OCI-LY3 (cell line): Measurements from ENCODE around the gene SUSD5.
"Not testable (repeated sequence)": the region's sequence is repeated elsewhere in the genome, so short reads cannot be mapped to it uniquely, and the experiment has no call there.

Experiments
- H2AFZ ChIP-seq: fragments of 200-600, 300-600 bp; shearing (Covaris generic); 2 replicates; pipeline ENCODE4 v1.6.0; 2014; ENCODE audit warnings: antibody characterized with exemption, low read depth, low read length
- H3K27ac ChIP-seq: fragments of 200-600, 300-600 bp; sonication (generic); 2 replicates; pipeline ENCODE4 v1.5.1; 2014; ENCODE audit warnings: mild to moderate bottlenecking, low read length, moderate library complexity, mixed read lengths
- H3K27me3 ChIP-seq: fragments of 200-600, 300-600 bp; sonication (generic); 2 replicates; pipeline ENCODE4 v1.6.1; 2014; ENCODE audit warnings: low read depth, low read length, mixed read lengths
- H3K36me3 ChIP-seq: fragments of 200-600, 300-600 bp; sonication (generic); replicated peaks from 2 replicates; pipeline ENCODE3; 2014; ENCODE audit warnings: low read depth, low read length, mixed read lengths
- H3K4me1 ChIP-seq: fragments of 300-600, 200-600 bp; sonication (generic); 2 replicates; pipeline ENCODE4 v1.6.1; 2014; ENCODE audit warnings: low read length, mixed read lengths
- H3K4me2 ChIP-seq: fragments of 200-600, 300-600 bp; sonication (generic); 2 replicates; pipeline ENCODE4 v1.6.1; 2014; ENCODE audit warnings: low read length, mixed read lengths
- H3K4me3 ChIP-seq: fragments of 300-600, 200-600 bp; sonication (generic); 2 replicates; pipeline ENCODE4 v1.5.1; 2014; ENCODE audit warnings: antibody characterized with exemption, mild to moderate bottlenecking, low read length, moderate library complexity
- H3K79me2 ChIP-seq: fragments of 300-600, 200-600 bp; shearing (Covaris generic); 2 replicates; pipeline ENCODE4 v1.6.1; 2014; ENCODE audit warnings: mild to moderate bottlenecking, low read length, mixed read lengths
- H3K9ac ChIP-seq: fragments of 300-600, 200-600 bp; shearing (Covaris generic); 2 replicates; pipeline ENCODE4 v1.6.0; 2014; ENCODE audit warnings: mild to moderate bottlenecking, low read length, moderate library complexity
- H3K9me3 ChIP-seq: fragments of 200-600, 300-600 bp; shearing (Covaris generic); 2 replicates; pipeline ENCODE4 v1.6.1; 2014; ENCODE audit warnings: low read length, mixed read lengths; ENCODE audit not compliant: insufficient read depth
- H4K20me1 ChIP-seq: fragments of 200-600, 300-600 bp; sonication (generic); 2 replicates; pipeline ENCODE4 v1.6.1; 2016; ENCODE audit warnings: low read length, mixed read lengths; ENCODE audit not compliant: insufficient read depth
- EZH2phosphoT487 ChIP-seq: fragments of 200-600 bp; shearing (Covaris generic); IDR thresholded peaks from 2 replicates; pipeline ENCODE4 v1.6.1; 2018; ENCODE audit warnings: antibody characterized with exemption, mixed run types, low read depth
- TF ChIP-seq, protein P1 (sequence below): fragments of 200-600, 300-600 bp; sonication (generic); IDR thresholded peaks from 2 replicates; pipeline ENCODE4 v1.5.1; 2014; ENCODE audit warnings: antibody characterized with exemption, low read length, low read depth

The SUSD5 gene

DNA sequence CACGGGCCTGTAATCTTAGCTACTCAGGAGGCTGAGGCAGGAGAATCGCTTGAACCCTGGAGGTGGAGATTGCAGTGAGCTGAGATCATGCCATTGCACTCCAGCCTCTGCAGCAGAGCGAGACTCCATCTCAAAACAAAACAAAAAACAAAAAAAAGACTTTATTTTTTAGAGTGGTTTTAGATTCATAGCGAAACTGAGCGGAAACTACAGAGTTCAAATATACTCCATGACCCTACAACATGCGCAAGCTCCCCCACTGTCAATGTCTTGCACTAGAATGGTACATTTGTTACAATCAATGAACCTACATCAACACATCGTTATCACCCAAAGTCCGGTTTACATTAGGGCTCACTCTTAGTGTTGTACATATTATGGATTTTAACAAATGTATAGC, 107.0 kb downstream of the SUSD5 start:
- no peak for TF ChIP-seq EZH2phosphoT487
- TF ChIP-seq, protein P1, sequence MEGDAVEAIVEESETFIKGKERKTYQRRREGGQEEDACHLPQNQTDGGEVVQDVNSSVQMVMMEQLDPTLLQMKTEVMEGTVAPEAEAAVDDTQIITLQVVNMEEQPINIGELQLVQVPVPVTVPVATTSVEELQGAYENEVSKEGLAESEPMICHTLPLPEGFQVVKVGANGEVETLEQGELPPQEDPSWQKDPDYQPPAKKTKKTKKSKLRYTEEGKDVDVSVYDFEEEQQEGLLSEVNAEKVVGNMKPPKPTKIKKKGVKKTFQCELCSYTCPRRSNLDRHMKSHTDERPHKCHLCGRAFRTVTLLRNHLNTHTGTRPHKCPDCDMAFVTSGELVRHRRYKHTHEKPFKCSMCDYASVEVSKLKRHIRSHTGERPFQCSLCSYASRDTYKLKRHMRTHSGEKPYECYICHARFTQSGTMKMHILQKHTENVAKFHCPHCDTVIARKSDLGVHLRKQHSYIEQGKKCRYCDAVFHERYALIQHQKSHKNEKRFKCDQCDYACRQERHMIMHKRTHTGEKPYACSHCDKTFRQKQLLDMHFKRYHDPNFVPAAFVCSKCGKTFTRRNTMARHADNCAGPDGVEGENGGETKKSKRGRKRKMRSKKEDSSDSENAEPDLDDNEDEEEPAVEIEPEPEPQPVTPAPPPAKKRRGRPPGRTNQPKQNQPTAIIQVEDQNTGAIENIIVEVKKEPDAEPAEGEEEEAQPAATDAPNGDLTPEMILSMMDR = no peak
- Histone ChIP-seq H3K4me1 (peaks cover 44% of the 10 kb centered on the region), H2AFZ (no peak overlapping the region), H3K4me3 (peak overlapping the region; percentile 12), H4K20me1 (no peaks in the 10 kb centered on the region), H3K9ac (no peak overlapping the region), H3K27me3 (no peaks in the 10 kb centered on the region), H3K27ac (peak overlapping the region; percentile 13; the same call in 1 of the 2 replicates), H3K79me2 (0 out of 2 replicates have a peak, but pooled peaks cover 3% of the 10 kb centered on the region), H3K36me3 (peaks cover 3% of the 10 kb centered on the region), H3K4me2 (peak overlapping the region; percentile 63), H3K9me3 (no peaks in the 10 kb centered on the region)

DNA sequence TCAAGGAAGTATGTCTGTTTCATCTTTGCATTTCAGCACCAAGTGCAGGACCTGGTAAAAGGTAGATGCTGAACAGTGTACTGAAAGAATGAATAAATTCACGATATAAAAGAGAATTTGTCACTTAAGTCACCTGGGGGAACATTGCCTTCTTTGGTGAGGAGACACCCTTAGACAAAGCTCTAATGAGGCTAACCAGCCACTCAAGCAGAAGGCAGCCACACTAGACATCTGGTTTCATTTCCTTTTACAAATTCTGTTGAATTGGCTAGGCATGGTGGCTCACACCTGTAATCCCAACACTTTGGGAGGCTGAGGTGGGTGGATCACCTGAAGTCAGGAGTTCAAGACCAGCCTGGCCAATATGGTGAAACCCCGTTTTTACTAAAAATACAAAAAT, 111.8 kb downstream of the SUSD5 start:
- H3K9me3 ChIP-seq, H3K4me2 ChIP-seq: not testable (repeated sequence)

DNA sequence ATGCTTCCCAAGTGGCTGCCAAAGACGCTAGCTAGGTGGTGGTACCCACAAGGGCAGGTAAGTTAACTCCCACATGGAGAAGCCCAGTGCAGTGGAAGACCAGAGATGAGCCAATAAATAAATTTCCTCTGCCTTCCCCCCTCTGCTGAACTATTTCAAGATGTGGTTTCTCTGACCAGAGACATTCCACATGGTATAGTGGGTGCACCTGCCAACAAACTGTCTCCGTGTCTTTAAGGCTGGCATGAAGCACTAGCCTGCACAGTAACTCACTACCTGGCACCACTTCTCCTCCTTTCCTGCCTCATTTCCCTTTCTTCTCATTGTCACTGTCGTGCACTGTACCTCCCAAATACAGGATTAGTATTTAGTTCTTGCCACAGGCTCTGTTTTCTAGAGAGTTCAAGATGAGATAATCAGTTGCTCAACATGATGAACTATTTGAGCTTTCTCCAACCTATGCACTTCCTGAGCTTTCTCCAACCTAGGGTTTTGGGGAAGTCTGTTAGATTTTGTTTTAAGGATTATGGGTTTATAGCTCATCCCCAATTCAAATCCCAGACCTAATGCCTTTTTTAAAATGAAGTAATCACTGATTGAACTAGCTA, 113.2 kb downstream of the SUSD5 start:
- Histone ChIP-seq H3K4me1 (peaks cover 9% of the 10 kb centered on the region; the same call in 1 of the 2 replicates), H3K79me2 (no peaks in the 10 kb centered on the region), H3K9me3 (no peaks in the 10 kb centered on the region), H3K4me2 (no peak overlapping the region), H4K20me1 (no peaks in the 10 kb centered on the region), H3K36me3 (no peaks in the 10 kb centered on the region), H3K9ac (no peak overlapping the region), H2AFZ (no peak overlapping the region), H3K4me3 (no peak overlapping the region), H3K27me3 (no peaks in the 10 kb centered on the region), H3K27ac (no peak overlapping the region)
- TF ChIP-seq EZH2phosphoT487 = no peak
- TF ChIP-seq, protein P1 = no peak

More for the DNA sequence above, 111.8 kb downstream of the SUSD5 start:
- not testable (repeated sequence) for H3K27ac ChIP-seq, H3K79me2 ChIP-seq, H4K20me1 ChIP-seq, H3K9ac ChIP-seq, H3K4me3 ChIP-seq, H2AFZ ChIP-seq, H3K27me3 ChIP-seq, H3K36me3 ChIP-seq
- peaks cover 21% of the 10 kb centered on the region for H3K4me1 ChIP-seq

DNA sequence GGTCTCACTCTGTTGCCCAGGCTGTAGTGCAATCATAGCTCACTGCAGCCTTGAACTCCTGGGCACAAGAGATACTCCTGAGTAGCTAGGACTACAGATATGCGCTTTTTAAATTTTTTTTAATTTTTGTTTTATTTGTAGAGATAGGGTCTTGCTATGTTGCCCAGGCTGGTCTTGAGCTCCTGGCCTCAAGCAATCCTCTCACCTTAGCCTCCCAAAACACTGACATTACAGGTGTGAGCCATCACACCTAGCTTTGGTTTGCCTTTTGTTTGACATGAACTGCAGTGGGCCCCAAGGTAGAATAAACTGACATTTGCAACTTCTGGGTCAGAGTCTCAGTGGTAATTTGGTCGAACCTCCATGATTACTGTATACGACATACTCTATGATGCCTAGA, 113.8 kb downstream of the SUSD5 start:
- Histone ChIP-seq H3K27ac (no peak overlapping the region), H3K9me3 (no peaks in the 10 kb centered on the region), H3K79me2 (no peaks in the 10 kb centered on the region), H3K27me3 (no peaks in the 10 kb centered on the region), H2AFZ (no peak overlapping the region), H3K36me3 (no peaks in the 10 kb centered on the region), H3K4me1 (peaks cover 9% of the 10 kb centered on the region; the same call in 1 of the 2 replicates), H3K9ac (no peak overlapping the region), H3K4me2 (no peak overlapping the region), H4K20me1 (no peaks in the 10 kb centered on the region), H3K4me3 (no peak overlapping the region)
- TF ChIP-seq, protein P1 = no peak
- TF ChIP-seq EZH2phosphoT487 = no peak
